ENCODE results near the gene ERI3. TPM values are rescaled to one million over a fixed set of nuclear protein-coding genes. Genes with fewer than 3 reads are reported as not detected.
A peak's percentile ranks its signal among the peaks of the same experiment; 100 is the strongest.

Gene ERI3
- total and polyA plus RNA-seq, 7 donors: 50.4 to 96.8 (median 59.5) TPM

GRCh38 chr1:44230796-44231195 is 124.3 kb downstream of the ERI3 start:
- TF ChIP-seq CTCF (IDR thresholded peaks at IDR 0.05): no peak

DNA sequence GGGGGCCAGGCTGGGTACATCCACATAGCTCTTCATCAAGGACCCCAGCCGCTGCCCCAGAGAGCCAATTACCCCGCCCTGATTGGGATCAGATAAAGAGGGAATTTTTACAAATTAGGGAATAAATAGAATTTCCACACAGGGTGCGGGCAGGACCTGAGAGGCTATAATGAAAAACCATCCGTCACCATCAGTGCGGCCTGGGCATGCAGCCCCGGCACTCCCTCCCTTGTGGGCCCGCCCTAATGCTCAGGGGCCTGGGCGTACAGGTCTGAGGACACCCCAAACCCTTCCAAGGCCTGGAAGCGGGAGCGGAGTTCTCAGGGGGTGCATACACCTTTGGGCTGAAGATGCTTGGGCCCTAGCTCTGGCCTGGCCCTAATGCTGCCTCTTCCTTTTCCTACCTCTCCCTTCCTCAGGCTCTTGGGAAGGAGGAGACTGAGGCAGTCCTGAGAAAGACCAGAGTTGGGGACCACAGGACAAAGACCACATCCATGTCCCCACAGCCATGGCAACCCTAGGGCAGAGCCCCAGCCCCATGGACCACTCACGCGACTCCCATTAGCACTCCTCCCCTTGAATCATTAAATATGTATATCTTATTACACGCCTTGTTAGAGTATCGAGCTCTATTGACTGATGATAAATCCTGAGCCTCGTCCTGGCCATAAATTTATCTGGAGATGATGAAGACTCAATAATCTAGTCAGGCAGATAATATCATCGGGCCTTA is 125.5 kb downstream of the ERI3 start:
- ATAC-seq: no peak
- 97 to 98% (median 97%) methylated on average over 16 of the region's 16 CpGs for WGBS, 3 donors
- H3K4me1 ChIP-seq: no peaks in the 10 kb centered on the region
- no peak for TF ChIP-seq CTCF (IDR thresholded peaks at IDR 0.05)
- intact Hi-C loops (cut with DNase I): loop anchor here in 1 of 2 donors (10.0 kb wide), 1 partner anchor 275 kb away; no protein-coding TSS in a partner anchor
- no peaks in the 10 kb centered on the region for H3K27me3 ChIP-seq (ENCODE audit: insufficient read depth in 3 of 3, low read length in 2 of 3)
- no peaks in the 10 kb centered on the region for H3K9me3 ChIP-seq
- peaks cover 0 to 12% of the 10 kb centered on the region in 2 donors for H3K36me3 ChIP-seq (ENCODE audit: insufficient read depth in 1 of 2, low read depth in 1 of 2)
- H3K4me3 ChIP-seq: no peak overlapping the region
- no peak for DNase-seq
- no peak overlapping the region for H3K27ac ChIP-seq

More at GRCh38 chr1:44230796-44231195, 124.3 kb downstream of the ERI3 start:
- Histone ChIP-seq H3K4me3 (no peak overlapping the region), H3K27ac (no peak overlapping the region), H3K27me3 (ENCODE audit: insufficient read depth in 3 of 3, low read length in 2 of 3) (no peaks in the 10 kb centered on the region), H3K36me3 (ENCODE audit: insufficient read depth in 1 of 2, low read depth in 1 of 2) (peaks cover 0 to 12% of the 10 kb centered on the region in 2 donors), H3K9me3 (no peaks in the 10 kb centered on the region), H3K4me1 (no peaks in the 10 kb centered on the region)
- 92 to 97% (median 93%) methylated on average over 3 of the region's 3 CpGs for WGBS, 3 donors
- ATAC-seq (no peak), DNase-seq (no peak)
- intact Hi-C loops (cut with DNase I): no loop called here

DNA sequence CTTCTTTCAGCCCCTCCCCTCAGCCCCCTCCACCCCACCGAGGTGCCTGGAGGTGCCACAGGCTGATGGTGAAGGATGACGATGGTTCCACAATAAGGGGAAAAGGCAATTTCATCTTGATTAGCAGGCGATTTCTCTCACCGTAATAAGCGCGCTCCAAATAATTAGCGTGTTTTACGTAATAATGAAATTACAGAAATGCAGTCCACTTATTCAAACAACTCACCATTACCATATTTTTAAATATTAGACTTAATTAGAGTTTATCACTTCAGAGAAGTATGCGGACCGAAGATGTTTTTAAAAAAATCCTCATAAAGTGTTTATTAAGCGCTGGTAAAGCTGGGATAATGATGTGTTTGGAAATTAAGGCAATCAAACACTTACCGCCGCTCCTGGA is 126.8 kb downstream of the ERI3 start:
- DNase-seq: no peak
- WGBS, 3 donors: 95 to 97% (median 96%) methylated on average over 13 of the region's 13 CpGs
- Histone ChIP-seq H3K27me3 (ENCODE audit: insufficient read depth in 3 of 3, low read length in 2 of 3) (no peaks in the 10 kb centered on the region), H3K4me3 (no peak overlapping the region), H3K4me1 (no peaks in the 10 kb centered on the region), H3K36me3 (ENCODE audit: insufficient read depth in 1 of 2, low read depth in 1 of 2) (peaks cover 0 to 12% of the 10 kb centered on the region in 2 donors), H3K9me3 (no peaks in the 10 kb centered on the region), H3K27ac (no peak overlapping the region)
- TF ChIP-seq CTCF (IDR thresholded peaks at IDR 0.05): no peak
- ATAC-seq: no peak
- intact Hi-C loops (cut with DNase I): loop anchor here in 1 of 2 donors (10.0 kb wide), 1 partner anchor 277 kb away; no protein-coding TSS in a partner anchor

DNA sequence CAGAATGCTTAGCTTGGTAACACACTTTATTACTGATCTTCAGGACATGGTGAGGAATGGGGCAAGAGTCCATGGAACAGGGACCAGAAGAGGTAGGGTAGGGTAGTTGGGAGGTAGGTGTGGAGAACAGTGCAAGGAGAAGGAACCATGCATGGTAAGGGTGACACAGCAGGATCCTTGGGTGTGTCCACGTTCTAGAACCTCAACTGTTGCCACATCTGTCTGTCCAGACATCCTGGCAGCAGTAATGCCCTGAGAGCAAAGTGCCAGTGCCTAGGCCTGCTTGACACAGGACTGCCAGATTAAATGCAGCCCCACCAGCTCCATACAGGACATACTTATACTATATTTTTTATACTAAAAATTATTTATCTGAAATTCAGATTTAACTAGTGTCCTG is 127.8 kb downstream of the ERI3 start:
- Histone ChIP-seq H3K36me3 (ENCODE audit: insufficient read depth in 1 of 2, low read depth in 1 of 2) (peaks cover 0 to 7% of the 10 kb centered on the region in 2 donors), H3K9me3 (no peaks in the 10 kb centered on the region), H3K27ac (no peak overlapping the region), H3K4me3 (no peak overlapping the region), H3K27me3 (ENCODE audit: insufficient read depth in 3 of 3, low read length in 2 of 3) (no peaks in the 10 kb centered on the region), H3K4me1 (no peaks in the 10 kb centered on the region)
- peak in 3 of 4 donors; percentile 28 to 66 (median 50) for ATAC-seq
- intact Hi-C loops (cut with DNase I): loop anchor here in 1 of 2 donors (10.0 kb wide), 1 partner anchor 278 kb away; no protein-coding TSS in a partner anchor
- no peak for TF ChIP-seq CTCF (IDR thresholded peaks at IDR 0.05)
- WGBS, 3 donors: 56 to 62% (median 56%) methylated on average over 1 of the region's 1 CpG
- no peak for DNase-seq

Measured in psoas muscle (tissue), 8 donors.